Thyroid gland (tissue), 4 donors: ENCODE measurements around the gene FPR1.

Source experiments
- POLR2A ChIP-seq, 2 donors: fragments of 450-650 bp; IDR thresholded peaks; one replicate each; pipeline ENCODE4 v1.6.1; 2017; ENCODE audit warnings: antibody characterized with exemption in 2 of 2, mild to moderate bottlenecking in 2 of 2, moderate library complexity in 1 of 2
- TF ChIP-seq, protein P1 (sequence below), 6 experiments: fragments of 200-600 bp in 3 of 6; fragments of 450-650 bp in 3 of 6; sonication (generic) in 3 of 6; IDR thresholded peaks; one replicate each; pipeline ENCODE4 v1.5.1; 2016 to 2019; ENCODE audit warnings: antibody characterized with exemption in 6 of 6, mild to moderate bottlenecking in 2 of 6, inconsistent platforms in 1 of 6, moderate library complexity in 1 of 6

- TF ChIP-seq, protein P1, sequence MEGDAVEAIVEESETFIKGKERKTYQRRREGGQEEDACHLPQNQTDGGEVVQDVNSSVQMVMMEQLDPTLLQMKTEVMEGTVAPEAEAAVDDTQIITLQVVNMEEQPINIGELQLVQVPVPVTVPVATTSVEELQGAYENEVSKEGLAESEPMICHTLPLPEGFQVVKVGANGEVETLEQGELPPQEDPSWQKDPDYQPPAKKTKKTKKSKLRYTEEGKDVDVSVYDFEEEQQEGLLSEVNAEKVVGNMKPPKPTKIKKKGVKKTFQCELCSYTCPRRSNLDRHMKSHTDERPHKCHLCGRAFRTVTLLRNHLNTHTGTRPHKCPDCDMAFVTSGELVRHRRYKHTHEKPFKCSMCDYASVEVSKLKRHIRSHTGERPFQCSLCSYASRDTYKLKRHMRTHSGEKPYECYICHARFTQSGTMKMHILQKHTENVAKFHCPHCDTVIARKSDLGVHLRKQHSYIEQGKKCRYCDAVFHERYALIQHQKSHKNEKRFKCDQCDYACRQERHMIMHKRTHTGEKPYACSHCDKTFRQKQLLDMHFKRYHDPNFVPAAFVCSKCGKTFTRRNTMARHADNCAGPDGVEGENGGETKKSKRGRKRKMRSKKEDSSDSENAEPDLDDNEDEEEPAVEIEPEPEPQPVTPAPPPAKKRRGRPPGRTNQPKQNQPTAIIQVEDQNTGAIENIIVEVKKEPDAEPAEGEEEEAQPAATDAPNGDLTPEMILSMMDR (IDR thresholded peaks at IDR 0.05) = no peak
- TF ChIP-seq POLR2A (IDR thresholded peaks at IDR 0.05) = no peak
Observed at GRCh38 chr19:51727349-51727880, 24.3 kb downstream of the FPR1 start.
